Mucosa of stomach (tissue), 1 donor: ENCODE results near the gene GLE1.

Experiments used
- H3K27me3 ChIP-seq: one replicate; pipeline ENCODE4 v1.7.0; 2013; ENCODE audit warnings: mild to moderate bottlenecking, low read length; ENCODE audit not compliant: control insufficient read depth, insufficient read depth
- H3K36me3 ChIP-seq: one replicate; pipeline ENCODE4 v1.7.0; 2013; ENCODE audit warnings: low read length; ENCODE audit not compliant: control insufficient read depth, insufficient read depth
- H3K4me1 ChIP-seq: one replicate; pipeline ENCODE4 v1.7.0; 2013; ENCODE audit warnings: mild to moderate bottlenecking, low read length; ENCODE audit not compliant: control insufficient read depth, insufficient read depth
- H3K4me3 ChIP-seq: one replicate; pipeline ENCODE4 v1.7.0; 2013; ENCODE audit warnings: low read length
- H3K9ac ChIP-seq: one replicate; pipeline ENCODE4 v1.7.0; 2013; ENCODE audit warnings: mild to moderate bottlenecking, low read length, moderate library complexity
- H3K9me3 ChIP-seq: one replicate; pipeline ENCODE4 v1.7.0; 2013; ENCODE audit warnings: mild to moderate bottlenecking, low read length, moderate library complexity; ENCODE audit not compliant: control insufficient read depth
- donor health status: Pancreatic carcinoma.

GLE1 gene

GRCh38 chr9:128546504-128546903 is 42.0 kb downstream of the GLE1 start:
- H3K27me3 ChIP-seq, result no peaks in the 10 kb centered on the region
- H3K9me3 ChIP-seq, result no peaks in the 10 kb centered on the region
- no peak overlapping the region for H3K4me3 ChIP-seq
- H3K36me3 ChIP-seq, result peaks cover 3% of the 10 kb centered on the region
- H3K4me1 ChIP-seq, result peaks cover 11% of the 10 kb centered on the region
- H3K9ac ChIP-seq, result no peak overlapping the region

- no peaks in the 10 kb centered on the region for H3K36me3 ChIP-seq
- H3K4me1 ChIP-seq, result peaks cover 18% of the 10 kb centered on the region
- no peak overlapping the region for H3K4me3 ChIP-seq
- H3K27me3 ChIP-seq, result no peaks in the 10 kb centered on the region
- H3K9me3 ChIP-seq, result no peaks in the 10 kb centered on the region
- no peak overlapping the region for H3K9ac ChIP-seq
These were observed 44.4 kb downstream of the GLE1 start for GRCh38 chr9:128548876-128549275.

GRCh38 chr9:128550226-128550625 is 45.7 kb downstream of the GLE1 start:
- Histone ChIP-seq H3K27me3 (no peaks in the 10 kb centered on the region), H3K36me3 (no peaks in the 10 kb centered on the region), H3K4me1 (peaks cover 30% of the 10 kb centered on the region), H3K4me3 (no peak overlapping the region), H3K9me3 (no peaks in the 10 kb centered on the region), H3K9ac (no peak overlapping the region)

- Histone ChIP-seq H3K27me3 (no peaks in the 10 kb centered on the region), H3K4me3 (no peak overlapping the region), H3K9me3 (no peaks in the 10 kb centered on the region), H3K36me3 (no peaks in the 10 kb centered on the region), H3K9ac (peak overlapping the region; percentile 58), H3K4me1 (peaks cover 36% of the 10 kb centered on the region)
These were observed 46.5 kb downstream of the GLE1 start for GRCh38 chr9:128550770-128551656.

- Histone ChIP-seq H3K4me3 (peak overlapping the region; percentile 6), H3K36me3 (no peaks in the 10 kb centered on the region), H3K9ac (peak overlapping the region; percentile 58), H3K27me3 (no peaks in the 10 kb centered on the region), H3K4me1 (peaks cover 42% of the 10 kb centered on the region), H3K9me3 (no peaks in the 10 kb centered on the region)
These were observed 47.2 kb downstream of the GLE1 start for GRCh38 chr9:128551657-128552152.

- H3K4me1 ChIP-seq, result peaks cover 48% of the 10 kb centered on the region
- H3K9ac ChIP-seq, result peak within 1 kb of the TSS; percentile 74
- no peaks in the 10 kb centered on the region for H3K27me3 ChIP-seq
- peak within 1 kb of the TSS; percentile 43 for H3K4me3 ChIP-seq
- H3K9me3 ChIP-seq, result no peaks in the 10 kb centered on the region
- no peaks in the 10 kb centered on the region for H3K36me3 ChIP-seq
These were observed 47.7 kb downstream of the GLE1 start, which contains the start of gene SPTAN1 for GRCh38 chr9:128552153-128552743. Gene SPTAN1, plus strand, starts transcription at chr9:128552587. Its CDS starts 14,154 bp downstream, at chr9:128566741.

GRCh38 chr9:128552744-128553440 is 48.4 kb downstream of the GLE1 start:
- no peaks in the 10 kb centered on the region for H3K27me3 ChIP-seq
- peak overlapping the region; percentile 43 for H3K4me3 ChIP-seq

DNA sequence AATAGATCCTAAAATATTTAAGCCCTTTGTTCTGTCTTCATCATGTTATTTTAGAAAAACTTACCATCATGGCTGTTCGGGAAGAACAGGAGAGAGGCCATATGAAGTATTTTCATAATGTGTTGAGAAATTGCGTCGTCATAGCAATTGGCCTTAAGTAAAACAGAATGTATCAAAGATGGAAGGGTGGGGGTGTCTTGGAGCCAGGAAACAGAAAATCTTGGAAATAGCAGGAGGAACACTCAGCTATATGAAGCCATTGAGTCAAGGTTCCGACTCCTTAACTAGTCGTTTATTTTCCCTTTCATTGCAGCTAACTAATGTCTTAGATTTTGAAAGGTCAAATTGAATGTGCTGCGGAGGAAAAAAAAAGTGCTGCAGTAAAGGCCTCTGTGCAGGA is 49.2 kb downstream of the GLE1 start:
- H3K9me3 ChIP-seq, result no peaks in the 10 kb centered on the region
- peak overlapping the region; percentile 74 for H3K9ac ChIP-seq
- H3K27me3 ChIP-seq, result no peaks in the 10 kb centered on the region
- H3K4me3 ChIP-seq, result no peak overlapping the region
- peaks cover 62% of the 10 kb centered on the region for H3K4me1 ChIP-seq
- H3K36me3 ChIP-seq, result no peaks in the 10 kb centered on the region

More at GRCh38 chr9:128552744-128553440, 48.4 kb downstream of the GLE1 start:
- H3K9ac ChIP-seq, result peak overlapping the region; percentile 74
- no peaks in the 10 kb centered on the region for H3K9me3 ChIP-seq
- H3K4me1 ChIP-seq, result peaks cover 54% of the 10 kb centered on the region
- H3K36me3 ChIP-seq, result no peaks in the 10 kb centered on the region

DNA sequence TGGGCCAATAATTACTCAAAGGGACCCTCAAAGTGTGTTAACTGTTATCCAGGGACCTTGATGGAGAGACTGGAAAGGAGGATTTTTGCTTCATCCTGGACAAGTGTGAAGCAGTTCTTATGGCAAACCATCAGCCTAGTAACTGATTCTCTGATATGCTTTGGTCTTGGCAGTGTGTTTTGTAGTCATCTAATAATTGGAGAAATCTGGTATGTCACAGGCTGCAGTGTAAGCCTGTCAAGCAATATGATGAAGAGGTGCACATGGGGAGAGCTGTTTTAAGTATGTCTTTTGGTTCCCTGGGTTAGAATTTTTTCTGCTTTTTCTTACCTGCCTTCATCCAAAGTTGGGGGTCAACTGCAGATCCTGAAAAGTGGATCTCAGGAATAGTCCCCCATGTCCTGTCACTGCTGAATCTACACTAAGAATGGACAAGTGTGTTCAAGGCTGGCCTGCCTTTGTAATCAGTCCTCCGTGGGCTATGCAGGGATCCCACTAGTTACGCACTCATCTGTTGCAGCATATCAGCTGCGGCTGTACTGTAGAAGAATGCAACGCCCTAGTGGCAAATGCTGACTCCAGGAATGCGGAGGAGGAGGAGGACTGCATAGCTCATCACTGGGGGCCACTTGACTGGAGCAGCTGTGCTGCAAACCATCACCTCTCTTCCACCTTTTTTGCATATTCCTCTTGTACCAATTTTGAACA is 49.8 kb downstream of the GLE1 start:
- Histone ChIP-seq H3K4me3 (no peak overlapping the region), H3K36me3 (no peaks in the 10 kb centered on the region), H3K9me3 (no peaks in the 10 kb centered on the region), H3K27me3 (no peaks in the 10 kb centered on the region), H3K4me1 (peaks cover 68% of the 10 kb centered on the region), H3K9ac (no peak overlapping the region)

DNA sequence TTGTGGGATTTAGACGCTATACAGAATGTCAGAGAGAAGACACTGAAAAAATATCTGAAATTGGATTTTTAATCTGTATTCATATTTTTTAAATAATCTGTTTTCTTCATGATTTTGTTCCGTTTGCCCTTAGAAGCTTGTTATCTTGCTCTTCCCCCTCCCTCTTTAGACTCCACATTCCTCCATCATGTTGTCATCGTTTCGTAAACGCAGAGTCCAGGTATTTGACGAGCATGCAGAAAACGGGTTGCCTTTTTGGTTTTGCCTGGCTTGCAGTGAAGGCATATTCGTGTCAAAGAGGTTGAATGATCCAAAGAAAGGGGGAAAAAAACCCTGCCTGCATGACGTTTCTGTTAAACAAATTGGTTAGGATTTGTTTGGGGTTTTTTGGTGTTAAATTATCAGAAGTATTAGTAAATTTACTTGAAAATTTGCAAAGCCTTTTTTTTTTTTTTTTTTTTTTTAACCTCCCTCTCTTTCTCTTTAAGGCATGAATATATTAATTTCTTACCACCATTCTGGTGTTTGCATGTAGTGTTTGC is 50.7 kb downstream of the GLE1 start:
- Histone ChIP-seq H3K27me3 (no peaks in the 10 kb centered on the region), H3K4me3 (no peak overlapping the region), H3K4me1 (peaks cover 69% of the 10 kb centered on the region), H3K9ac (no peak overlapping the region), H3K36me3 (no peaks in the 10 kb centered on the region), H3K9me3 (no peaks in the 10 kb centered on the region)

GRCh38 chr9:128556276-128556675 is 51.8 kb downstream of the GLE1 start:
- Histone ChIP-seq H3K9ac (no peak overlapping the region), H3K4me3 (no peak overlapping the region), H3K9me3 (no peaks in the 10 kb centered on the region), H3K4me1 (peaks cover 60% of the 10 kb centered on the region), H3K27me3 (no peaks in the 10 kb centered on the region), H3K36me3 (no peaks in the 10 kb centered on the region)
